ENCODE measurements around the gene MAP3K10. TPM values are rescaled to one million over a fixed set of nuclear protein-coding genes. Genes with fewer than 3 reads are reported as not detected.

MAP3K10 gene
- total and polyA plus RNA-seq, 2 of the 13 experiments (the other 11 are each of a cell fraction or from before 2014, with no cell fraction given), result 3.4 to 5.0 TPM

DNA sequence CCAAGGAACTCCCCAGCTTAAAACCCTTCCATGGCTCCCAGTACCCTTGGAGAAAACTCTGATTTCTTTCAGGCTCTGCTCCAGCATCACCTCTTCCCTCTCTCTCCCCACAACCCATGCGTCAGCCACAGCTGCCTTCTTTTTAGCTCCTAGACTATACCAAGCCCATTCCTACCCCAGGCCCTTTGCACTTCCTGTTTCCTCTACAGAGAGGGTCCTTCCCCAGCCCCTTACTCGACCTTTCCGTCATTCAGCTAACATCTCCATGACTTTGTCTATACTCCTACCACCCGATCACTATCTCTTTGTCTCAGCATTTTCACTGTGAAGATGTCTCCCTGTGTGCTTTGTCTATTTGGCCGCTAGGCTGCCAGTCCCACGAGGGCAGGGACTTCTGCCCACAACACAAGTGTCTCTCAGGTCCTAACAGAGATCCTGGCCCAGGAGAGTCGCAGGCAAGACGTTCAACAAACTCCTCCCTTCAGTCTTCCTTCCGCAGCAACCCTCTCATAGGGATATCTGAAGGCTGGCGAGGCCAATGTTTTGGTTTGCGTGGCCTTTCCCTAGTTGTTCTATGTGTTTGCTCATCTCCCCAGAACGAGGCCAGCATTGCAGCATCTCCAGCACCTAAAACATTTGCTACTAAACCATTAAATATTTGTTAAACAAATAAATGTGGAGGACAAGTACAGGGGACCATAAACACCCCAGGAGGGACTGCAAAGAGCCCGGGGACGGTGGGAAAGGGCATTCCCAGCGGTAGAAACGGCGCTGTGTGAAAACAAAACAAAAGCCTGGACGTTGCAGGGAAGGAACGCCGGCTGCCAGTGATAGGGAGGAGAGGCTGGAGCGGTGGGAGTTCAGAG, 34.4 kb downstream of the MAP3K10 start (continued):
- TF ChIP-seq, protein P1, sequence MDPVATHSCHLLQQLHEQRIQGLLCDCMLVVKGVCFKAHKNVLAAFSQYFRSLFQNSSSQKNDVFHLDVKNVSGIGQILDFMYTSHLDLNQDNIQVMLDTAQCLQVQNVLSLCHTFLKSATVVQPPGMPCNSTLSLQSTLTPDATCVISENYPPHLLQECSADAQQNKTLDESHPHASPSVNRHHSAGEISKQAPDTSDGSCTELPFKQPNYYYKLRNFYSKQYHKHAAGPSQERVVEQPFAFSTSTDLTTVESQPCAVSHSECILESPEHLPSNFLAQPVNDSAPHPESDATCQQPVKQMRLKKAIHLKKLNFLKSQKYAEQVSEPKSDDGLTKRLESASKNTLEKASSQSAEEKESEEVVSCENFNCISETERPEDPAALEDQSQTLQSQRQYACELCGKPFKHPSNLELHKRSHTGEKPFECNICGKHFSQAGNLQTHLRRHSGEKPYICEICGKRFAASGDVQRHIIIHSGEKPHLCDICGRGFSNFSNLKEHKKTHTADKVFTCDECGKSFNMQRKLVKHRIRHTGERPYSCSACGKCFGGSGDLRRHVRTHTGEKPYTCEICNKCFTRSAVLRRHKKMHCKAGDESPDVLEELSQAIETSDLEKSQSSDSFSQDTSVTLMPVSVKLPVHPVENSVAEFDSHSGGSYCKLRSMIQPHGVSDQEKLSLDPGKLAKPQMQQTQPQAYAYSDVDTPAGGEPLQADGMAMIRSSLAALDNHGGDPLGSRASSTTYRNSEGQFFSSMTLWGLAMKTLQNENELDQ (CRISPR knock-in tag; IDR thresholded peaks at IDR 0.05; ENCODE audit: borderline replicate concordance), result no peak
- TF ChIP-seq ZSCAN21 (CRISPR knock-in tag; IDR thresholded peaks at IDR 0.05; ENCODE audit: borderline replicate concordance), result no peak
- 0 out of 2 replicates have a peak, but pooled peaks have one; percentile 51 for TF ChIP-seq JUN (CRISPR knock-in tag; IDR thresholded peaks at IDR 0.05)
- 0 out of 2 replicates have a peak, but pooled peaks have one; percentile 29 for TF ChIP-seq HDAC1 (CRISPR knock-in tag; IDR thresholded peaks at IDR 0.05)
- TF ChIP-seq GPBP1L1 (CRISPR knock-in tag; IDR thresholded peaks at IDR 0.05), result no peak
- TF ChIP-seq SAP130 (CRISPR knock-in tag; IDR thresholded peaks at IDR 0.05; ENCODE audit: low read depth), result 0 out of 2 replicates have a peak, but pooled peaks have one; percentile 6
- 0 out of 2 replicates have a peak, but pooled peaks have one; percentile 2 for TF ChIP-seq MIER2 (CRISPR knock-in tag; IDR thresholded peaks at IDR 0.05)
- TF ChIP-seq, protein P2, sequence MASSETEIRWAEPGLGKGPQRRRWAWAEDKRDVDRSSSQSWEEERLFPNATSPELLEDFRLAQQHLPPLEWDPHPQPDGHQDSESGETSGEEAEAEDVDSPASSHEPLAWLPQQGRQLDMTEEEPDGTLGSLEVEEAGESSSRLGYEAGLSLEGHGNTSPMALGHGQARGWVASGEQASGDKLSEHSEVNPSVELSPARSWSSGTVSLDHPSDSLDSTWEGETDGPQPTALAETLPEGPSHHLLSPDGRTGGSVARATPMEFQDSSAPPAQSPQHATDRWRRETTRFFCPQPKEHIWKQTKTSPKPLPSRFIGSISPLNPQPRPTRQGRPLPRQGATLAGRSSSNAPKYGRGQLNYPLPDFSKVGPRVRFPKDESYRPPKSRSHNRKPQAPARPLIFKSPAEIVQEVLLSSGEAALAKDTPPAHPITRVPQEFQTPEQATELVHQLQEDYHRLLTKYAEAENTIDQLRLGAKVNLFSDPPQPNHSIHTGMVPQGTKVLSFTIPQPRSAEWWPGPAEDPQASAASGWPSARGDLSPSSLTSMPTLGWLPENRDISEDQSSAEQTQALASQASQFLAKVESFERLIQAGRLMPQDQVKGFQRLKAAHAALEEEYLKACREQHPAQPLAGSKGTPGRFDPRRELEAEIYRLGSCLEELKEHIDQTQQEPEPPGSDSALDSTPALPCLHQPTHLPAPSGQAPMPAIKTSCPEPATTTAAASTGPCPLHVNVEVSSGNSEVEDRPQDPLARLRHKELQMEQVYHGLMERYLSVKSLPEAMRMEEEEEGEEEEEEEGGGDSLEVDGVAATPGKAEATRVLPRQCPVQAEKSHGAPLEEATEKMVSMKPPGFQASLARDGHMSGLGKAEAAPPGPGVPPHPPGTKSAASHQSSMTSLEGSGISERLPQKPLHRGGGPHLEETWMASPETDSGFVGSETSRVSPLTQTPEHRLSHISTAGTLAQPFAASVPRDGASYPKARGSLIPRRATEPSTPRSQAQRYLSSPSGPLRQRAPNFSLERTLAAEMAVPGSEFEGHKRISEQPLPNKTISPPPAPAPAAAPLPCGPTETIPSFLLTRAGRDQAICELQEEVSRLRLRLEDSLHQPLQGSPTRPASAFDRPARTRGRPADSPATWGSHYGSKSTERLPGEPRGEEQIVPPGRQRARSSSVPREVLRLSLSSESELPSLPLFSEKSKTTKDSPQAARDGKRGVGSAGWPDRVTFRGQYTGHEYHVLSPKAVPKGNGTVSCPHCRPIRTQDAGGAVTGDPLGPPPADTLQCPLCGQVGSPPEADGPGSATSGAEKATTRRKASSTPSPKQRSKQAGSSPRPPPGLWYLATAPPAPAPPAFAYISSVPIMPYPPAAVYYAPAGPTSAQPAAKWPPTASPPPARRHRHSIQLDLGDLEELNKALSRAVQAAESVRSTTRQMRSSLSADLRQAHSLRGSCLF (CRISPR knock-in tag; IDR thresholded peaks at IDR 0.05; ENCODE audit: borderline replicate concordance), result 0 out of 2 replicates have a peak, but pooled peaks have one; percentile 56
- no peak for TF ChIP-seq SIN3B (IDR thresholded peaks at IDR 0.05; ENCODE audit: low read length)
- TF ChIP-seq, protein P3, sequence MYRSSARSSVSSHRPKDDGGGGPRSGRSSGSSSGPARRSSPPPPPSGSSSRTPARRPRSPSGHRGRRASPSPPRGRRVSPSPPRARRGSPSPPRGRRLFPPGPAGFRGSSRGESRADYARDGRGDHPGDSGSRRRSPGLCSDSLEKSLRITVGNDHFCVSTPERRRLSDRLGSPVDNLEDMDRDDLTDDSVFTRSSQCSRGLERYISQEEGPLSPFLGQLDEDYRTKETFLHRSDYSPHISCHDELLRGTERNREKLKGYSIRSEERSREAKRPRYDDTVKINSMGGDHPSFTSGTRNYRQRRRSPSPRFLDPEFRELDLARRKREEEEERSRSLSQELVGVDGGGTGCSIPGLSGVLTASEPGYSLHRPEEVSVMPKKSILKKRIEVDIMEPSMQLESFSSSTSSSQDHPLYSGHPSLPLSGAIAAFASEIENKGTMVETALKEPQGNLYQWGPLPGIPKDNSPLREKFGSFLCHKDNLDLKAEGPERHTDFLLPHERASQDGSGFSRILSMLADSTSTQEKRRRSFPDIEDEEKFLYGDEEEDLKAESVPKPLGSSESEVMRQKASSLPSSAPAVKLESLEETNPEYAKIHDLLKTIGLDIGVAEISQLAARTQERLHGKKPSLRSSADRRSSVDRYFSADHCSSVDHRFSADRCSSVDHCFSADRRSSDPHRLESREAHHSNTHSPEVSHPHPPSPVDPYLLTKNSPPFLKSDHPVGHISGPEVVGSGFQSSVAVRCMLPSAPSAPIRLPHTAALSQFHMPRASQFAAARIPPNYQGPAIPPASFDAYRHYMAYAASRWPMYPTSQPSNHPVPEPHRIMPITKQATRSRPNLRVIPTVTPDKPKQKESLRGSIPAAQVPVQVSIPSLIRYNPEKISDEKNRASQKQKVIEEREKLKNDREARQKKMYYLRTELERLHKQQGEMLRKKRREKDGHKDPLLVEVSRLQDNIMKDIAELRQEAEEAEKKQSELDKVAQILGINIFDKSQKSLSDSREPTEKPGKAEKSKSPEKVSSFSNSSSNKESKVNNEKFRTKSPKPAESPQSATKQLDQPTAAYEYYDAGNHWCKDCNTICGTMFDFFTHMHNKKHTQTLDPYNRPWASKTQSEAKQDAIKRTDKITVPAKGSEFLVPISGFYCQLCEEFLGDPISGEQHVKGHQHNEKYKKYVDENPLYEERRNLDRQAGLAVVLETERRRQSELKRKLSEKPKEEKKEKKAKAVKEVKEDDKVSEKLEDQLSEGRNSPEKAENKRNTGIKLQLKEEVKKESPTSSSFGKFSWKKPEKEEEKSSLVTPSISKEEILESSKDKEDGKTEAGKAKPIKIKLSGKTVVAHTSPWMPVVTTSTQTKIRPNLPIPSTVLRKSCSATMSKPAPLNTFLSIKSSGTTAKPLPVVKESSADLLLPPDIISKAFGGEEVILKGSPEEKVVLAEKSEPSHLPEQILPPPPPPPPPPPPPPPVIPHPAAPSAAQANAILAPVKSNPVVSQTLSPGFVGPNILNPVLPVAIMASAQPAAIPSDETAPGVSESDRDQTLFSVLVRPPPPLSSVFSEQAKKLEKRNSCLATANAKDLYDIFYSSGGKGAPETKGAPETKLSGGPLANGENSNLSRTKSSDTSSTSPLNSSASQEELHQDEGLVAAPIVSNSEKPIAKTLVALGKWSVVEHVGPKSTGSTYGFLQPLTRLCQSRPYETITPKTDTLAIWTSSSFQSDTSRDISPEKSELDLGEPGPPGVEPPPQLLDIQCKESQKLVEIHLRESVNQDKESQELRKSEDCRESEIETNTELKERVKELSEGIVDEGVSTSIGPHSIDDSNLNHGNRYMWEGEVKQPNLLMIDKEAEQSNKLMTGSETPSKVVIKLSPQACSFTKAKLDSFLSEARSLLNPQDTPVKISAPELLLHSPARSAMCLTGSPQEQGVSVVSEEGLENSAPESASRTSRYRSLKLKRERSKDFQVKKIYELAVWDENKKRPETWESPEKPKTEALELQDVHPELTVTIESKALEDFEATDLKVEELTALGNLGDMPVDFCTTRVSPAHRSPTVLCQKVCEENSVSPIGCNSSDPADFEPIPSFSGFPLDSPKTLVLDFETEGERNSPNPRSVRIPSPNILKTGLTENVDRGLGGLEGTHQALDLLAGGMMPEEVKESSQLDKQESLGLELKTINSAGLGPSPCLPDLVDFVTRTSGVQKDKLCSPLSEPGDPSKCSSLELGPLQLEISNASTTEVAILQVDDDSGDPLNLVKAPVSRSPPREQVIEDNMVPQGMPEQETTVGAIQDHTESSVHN (CRISPR knock-in tag; IDR thresholded peaks at IDR 0.05), result 0 out of 2 replicates have a peak, but pooled peaks have one; percentile 14

All from HepG2 (cell line).